ENCODE results near the gene RMC1. TPM values are rescaled to one million over a fixed set of nuclear protein-coding genes. Genes with fewer than 3 reads are reported as not detected.

RMC1 gene
- total and polyA plus RNA-seq, 2 of the 13 experiments (the other 11 are each of a cell fraction or from before 2014, with no cell fraction given): 9.4 to 19.5 TPM

- BruUV-seq (replicated peaks): TSS peak; percentile 70
These were observed 49.6 kb upstream of the RMC1 start for GRCh38 chr18:23453680-23454058.

More at GRCh38 chr18:23453680-23454058, 49.6 kb upstream of the RMC1 start:
- TF ChIP-seq WIZ (CRISPR knock-in tag; IDR thresholded peaks at IDR 0.05): peak; percentile 6; the same call in 1 of the 2 replicates
- TF ChIP-seq ZNF264 (CRISPR knock-in tag; IDR thresholded peaks at IDR 0.05): 0 out of 2 replicates have a peak, but pooled peaks have one; percentile 16
- TF ChIP-seq, protein P1, sequence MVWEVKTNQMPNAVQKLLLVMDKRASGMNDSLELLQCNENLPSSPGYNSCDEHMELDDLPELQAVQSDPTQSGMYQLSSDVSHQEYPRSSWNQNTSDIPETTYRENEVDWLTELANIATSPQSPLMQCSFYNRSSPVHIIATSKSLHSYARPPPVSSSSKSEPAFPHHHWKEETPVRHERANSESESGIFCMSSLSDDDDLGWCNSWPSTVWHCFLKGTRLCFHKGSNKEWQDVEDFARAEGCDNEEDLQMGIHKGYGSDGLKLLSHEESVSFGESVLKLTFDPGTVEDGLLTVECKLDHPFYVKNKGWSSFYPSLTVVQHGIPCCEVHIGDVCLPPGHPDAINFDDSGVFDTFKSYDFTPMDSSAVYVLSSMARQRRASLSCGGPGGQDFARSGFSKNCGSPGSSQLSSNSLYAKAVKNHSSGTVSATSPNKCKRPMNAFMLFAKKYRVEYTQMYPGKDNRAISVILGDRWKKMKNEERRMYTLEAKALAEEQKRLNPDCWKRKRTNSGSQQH (CRISPR knock-in tag; IDR thresholded peaks at IDR 0.05; ENCODE audit: low read depth): no peak
- TF ChIP-seq, protein P2, sequence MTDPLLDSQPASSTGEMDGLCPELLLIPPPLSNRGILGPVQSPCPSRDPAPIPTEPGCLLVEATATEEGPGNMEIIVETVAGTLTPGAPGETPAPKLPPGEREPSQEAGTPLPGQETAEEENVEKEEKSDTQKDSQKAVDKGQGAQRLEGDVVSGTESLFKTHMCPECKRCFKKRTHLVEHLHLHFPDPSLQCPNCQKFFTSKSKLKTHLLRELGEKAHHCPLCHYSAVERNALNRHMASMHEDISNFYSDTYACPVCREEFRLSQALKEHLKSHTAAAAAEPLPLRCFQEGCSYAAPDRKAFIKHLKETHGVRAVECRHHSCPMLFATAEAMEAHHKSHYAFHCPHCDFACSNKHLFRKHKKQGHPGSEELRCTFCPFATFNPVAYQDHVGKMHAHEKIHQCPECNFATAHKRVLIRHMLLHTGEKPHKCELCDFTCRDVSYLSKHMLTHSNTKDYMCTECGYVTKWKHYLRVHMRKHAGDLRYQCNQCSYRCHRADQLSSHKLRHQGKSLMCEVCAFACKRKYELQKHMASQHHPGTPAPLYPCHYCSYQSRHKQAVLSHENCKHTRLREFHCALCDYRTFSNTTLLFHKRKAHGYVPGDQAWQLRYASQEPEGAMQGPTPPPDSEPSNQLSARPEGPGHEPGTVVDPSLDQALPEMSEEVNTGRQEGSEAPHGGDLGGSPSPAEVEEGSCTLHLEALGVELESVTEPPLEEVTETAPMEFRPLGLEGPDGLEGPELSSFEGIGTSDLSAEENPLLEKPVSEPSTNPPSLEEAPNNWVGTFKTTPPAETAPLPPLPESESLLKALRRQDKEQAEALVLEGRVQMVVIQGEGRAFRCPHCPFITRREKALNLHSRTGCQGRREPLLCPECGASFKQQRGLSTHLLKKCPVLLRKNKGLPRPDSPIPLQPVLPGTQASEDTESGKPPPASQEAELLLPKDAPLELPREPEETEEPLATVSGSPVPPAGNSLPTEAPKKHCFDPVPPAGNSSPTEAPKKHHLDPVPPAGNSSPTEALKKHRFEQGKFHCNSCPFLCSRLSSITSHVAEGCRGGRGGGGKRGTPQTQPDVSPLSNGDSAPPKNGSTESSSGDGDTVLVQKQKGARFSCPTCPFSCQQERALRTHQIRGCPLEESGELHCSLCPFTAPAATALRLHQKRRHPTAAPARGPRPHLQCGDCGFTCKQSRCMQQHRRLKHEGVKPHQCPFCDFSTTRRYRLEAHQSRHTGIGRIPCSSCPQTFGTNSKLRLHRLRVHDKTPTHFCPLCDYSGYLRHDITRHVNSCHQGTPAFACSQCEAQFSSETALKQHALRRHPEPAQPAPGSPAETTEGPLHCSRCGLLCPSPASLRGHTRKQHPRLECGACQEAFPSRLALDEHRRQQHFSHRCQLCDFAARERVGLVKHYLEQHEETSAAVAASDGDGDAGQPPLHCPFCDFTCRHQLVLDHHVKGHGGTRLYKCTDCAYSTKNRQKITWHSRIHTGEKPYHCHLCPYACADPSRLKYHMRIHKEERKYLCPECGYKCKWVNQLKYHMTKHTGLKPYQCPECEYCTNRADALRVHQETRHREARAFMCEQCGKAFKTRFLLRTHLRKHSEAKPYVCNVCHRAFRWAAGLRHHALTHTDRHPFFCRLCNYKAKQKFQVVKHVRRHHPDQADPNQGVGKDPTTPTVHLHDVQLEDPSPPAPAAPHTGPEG (CRISPR knock-in tag; IDR thresholded peaks at IDR 0.05): 0 out of 2 replicates have a peak, but pooled peaks have one; percentile 16
- POLR2A ChIA-PET: interaction anchor here (1.0 to 2.2 kb wide), 8 partner anchors 9 to 520 kb away, joined by 3 to 15 read pairs (median 3); partner anchors contain the start of genes CABLES1, RBBP8 and RMC1
- no peak overlapping the region for H2AFZ ChIP-seq (ENCODE audit: low read length)
- WGBS (ENCODE audit: low lambda C conversion rate): 4% methylated on average over 11 of the region's 11 CpGs
- CTCF ChIA-PET (ENCODE audit: low intra/inter-chr PET ratio, low total read pairs): no interaction called here
- H3K27ac ChIP-seq (ENCODE audit: extremely low read length, insufficient read depth, low read length): peak overlapping the region; percentile 60
- peak overlapping the region; percentile 89 to 98 (median 95) for H3K4me3 ChIP-seq (replicated peaks in 1 of 3; ENCODE audit: insufficient read depth in 1 of 3, low read depth in 2 of 3, low read length in 3 of 3)
- peaks cover 51% of the 10 kb centered on the region for H3K79me2 ChIP-seq (ENCODE audit: insufficient read depth, low read length)
- H4K20me1 ChIP-seq (ENCODE audit: insufficient read depth, low read length): peaks cover 21% of the 10 kb centered on the region
- H3K9ac ChIP-seq (ENCODE audit: insufficient read depth, low read depth, low read length): peak overlapping the region; percentile 80
- peaks cover 44% of the 10 kb centered on the region for H3K4me1 ChIP-seq (ENCODE audit: insufficient read depth, low read length)
- in situ Hi-C loops (cut with HindIII; ENCODE audit: extremely low pct_ligation_motif_present, low pct_unique_long_range_greater_than_20kb) (no loop called here), intact Hi-C loops (cut with micrococcal nuclease; ENCODE audit: unreplicated experiment) (loop anchor here (2.0 kb wide), 1 partner anchor 15 kb away; no protein-coding TSS in a partner anchor)
- FAIRE-seq: peak; percentile 4
- peak overlapping the region; percentile 76 for H3K4me2 ChIP-seq (ENCODE audit: low read depth, low read length)
- no peaks in the 10 kb centered on the region for H3K36me3 ChIP-seq (replicated peaks in 1 of 2; ENCODE audit: control insufficient read depth in 1 of 2, insufficient read depth in 2 of 2, low read length in 2 of 2)
- no peaks in the 10 kb centered on the region for H3K9me3 ChIP-seq (ENCODE audit: low read length)
- peak; percentile 60 for ATAC-seq
- H3K27me3 ChIP-seq (ENCODE audit: control insufficient read depth in 1 of 2, insufficient read depth in 2 of 2, low read length in 2 of 2): no peaks in the 10 kb centered on the region; a peak in 1 of 5 replicates
- peak; percentile 23 for DNase-seq (ENCODE audit: low spot score)

Data from HepG2 (cell line).